ENCODE data around the gene AUTS2. TPM values are rescaled to one million over a fixed set of nuclear protein-coding genes. Genes with fewer than 3 reads are reported as not detected.
A peak's percentile ranks its signal among the peaks of the same experiment; 100 is the strongest.

Gene AUTS2
- total and polyA plus RNA-seq, 4 experiments from 2014 or later = 3.4 to 35.2 (median 25.5) TPM

GRCh38 chr7:70553364-70553763 lies 955.1 kb downstream of the AUTS2 start:
- no peak overlapping the region for H3K4me3 Mint-ChIP-seq
- H3K27ac Mint-ChIP-seq = no peak overlapping the region
- Histone ChIP-seq H3K4me1 (ENCODE audit: insufficient read depth, low read length) (no peaks in the 10 kb centered on the region), H3K4me3 (ENCODE audit: low read length in 2 of 2) (no peak overlapping the region), H3K36me3 (ENCODE audit: insufficient read depth, low read length) (no peaks in the 10 kb centered on the region), H3K27me3 (ENCODE audit: insufficient read depth, low read length) (no peaks in the 10 kb centered on the region), H3K27ac (ENCODE audit: low read depth, low read length) (no peak overlapping the region), H3K9me3 (ENCODE audit: control insufficient read depth in 1 of 2, low read length in 2 of 2) (no peaks in the 10 kb centered on the region)
- ChIA-PET CTCF (ENCODE audit: partially characterized antibody) (no interaction called here), POLR2A (ENCODE audit: partially characterized antibody) (no interaction called here)
- peaks cover 0 to 2% of the 10 kb centered on the region in 2 donors for H3K27me3 Mint-ChIP-seq
- H3K36me3 Mint-ChIP-seq = peaks cover 0 to 3% of the 10 kb centered on the region in 2 donors
- intact Hi-C loops (cut with micrococcal nuclease) = no loop called here
- no peaks in the 10 kb centered on the region for H3K4me1 Mint-ChIP-seq
- no peak for DNase-seq
- H3K9me3 Mint-ChIP-seq = peaks cover 0 to 3% (median under 1%) of the 10 kb centered on the region in 8 donors

- Histone ChIP-seq H3K4me3 (ENCODE audit: low read length in 2 of 2) (no peak overlapping the region), H3K4me1 (ENCODE audit: insufficient read depth, low read length) (no peaks in the 10 kb centered on the region), H3K27me3 (ENCODE audit: insufficient read depth, low read length) (no peaks in the 10 kb centered on the region), H3K27ac (ENCODE audit: low read depth, low read length) (no peak overlapping the region), H3K36me3 (ENCODE audit: insufficient read depth, low read length) (no peaks in the 10 kb centered on the region), H3K9me3 (ENCODE audit: control insufficient read depth in 1 of 2, low read length in 2 of 2) (no peaks in the 10 kb centered on the region)
- ChIA-PET POLR2A (ENCODE audit: partially characterized antibody) (no interaction called here), CTCF (ENCODE audit: partially characterized antibody) (no interaction called here)
- no peak for DNase-seq
- peaks cover 0 to 9% of the 10 kb centered on the region in 2 donors for H3K36me3 Mint-ChIP-seq
- intact Hi-C loops (cut with micrococcal nuclease) = no loop called here
- no peak overlapping the region for H3K4me3 Mint-ChIP-seq
- H3K9me3 Mint-ChIP-seq = peaks cover 0 to 13% (median 4%) of the 10 kb centered on the region in 8 donors
- peaks cover 0 to 2% of the 10 kb centered on the region in 2 donors for H3K27me3 Mint-ChIP-seq
- H3K4me1 Mint-ChIP-seq = no peaks in the 10 kb centered on the region
- H3K27ac Mint-ChIP-seq = peak overlapping the region in 1 of 7 donors; percentile 53
Observed at GRCh38 chr7:70554646-70555045, 956.4 kb downstream of the AUTS2 start.

GRCh38 chr7:70556761-70557160 lies 958.5 kb downstream of the AUTS2 start:
- Mint-ChIP-seq H3K27me3 (no peaks in the 10 kb centered on the region), H3K36me3 (peaks cover 0 to 14% of the 10 kb centered on the region in 2 donors), H3K9me3 (peaks cover 0 to 18% (median 7%) of the 10 kb centered on the region in 8 donors), H3K4me3 (no peak overlapping the region), H3K4me1 (no peaks in the 10 kb centered on the region), H3K27ac (no peak overlapping the region)
- H3K9me3 ChIP-seq (ENCODE audit: control insufficient read depth in 1 of 2, low read length in 2 of 2) = no peaks in the 10 kb centered on the region
- DNase-seq = no peak
- no peaks in the 10 kb centered on the region for H3K36me3 ChIP-seq (ENCODE audit: insufficient read depth, low read length)
- POLR2A ChIA-PET (ENCODE audit: partially characterized antibody) = no interaction called here
- intact Hi-C loops (cut with micrococcal nuclease) = no loop called here
- no peaks in the 10 kb centered on the region for H3K4me1 ChIP-seq (ENCODE audit: insufficient read depth, low read length)
- no peak overlapping the region for H3K4me3 ChIP-seq (ENCODE audit: low read length in 2 of 2)
- no peak overlapping the region for H3K27ac ChIP-seq (ENCODE audit: low read depth, low read length)
- no peaks in the 10 kb centered on the region for H3K27me3 ChIP-seq (ENCODE audit: insufficient read depth, low read length)
- CTCF ChIA-PET (ENCODE audit: partially characterized antibody) = no interaction called here

- Histone ChIP-seq H3K27ac (ENCODE audit: low read depth, low read length) (no peak overlapping the region), H3K36me3 (ENCODE audit: insufficient read depth, low read length) (no peaks in the 10 kb centered on the region), H3K9me3 (ENCODE audit: control insufficient read depth in 1 of 2, low read length in 2 of 2) (no peaks in the 10 kb centered on the region), H3K27me3 (ENCODE audit: insufficient read depth, low read length) (no peaks in the 10 kb centered on the region), H3K4me1 (ENCODE audit: insufficient read depth, low read length) (no peaks in the 10 kb centered on the region), H3K4me3 (ENCODE audit: low read length in 2 of 2) (no peak overlapping the region)
- no peak overlapping the region for H3K4me3 Mint-ChIP-seq
- H3K27me3 Mint-ChIP-seq = no peaks in the 10 kb centered on the region
- ChIA-PET CTCF (ENCODE audit: partially characterized antibody) (no interaction called here), POLR2A (ENCODE audit: partially characterized antibody) (no interaction called here)
- H3K36me3 Mint-ChIP-seq = peaks cover 0 to 14% of the 10 kb centered on the region in 2 donors
- no peaks in the 10 kb centered on the region for H3K4me1 Mint-ChIP-seq
- no peak for DNase-seq
- H3K27ac Mint-ChIP-seq = no peak overlapping the region
- intact Hi-C loops (cut with micrococcal nuclease) = no loop called here
- H3K9me3 Mint-ChIP-seq = peaks cover 0 to 18% (median 7%) of the 10 kb centered on the region in 8 donors
Observed at GRCh38 chr7:70557338-70557737, 959.1 kb downstream of the AUTS2 start.

- H3K27ac Mint-ChIP-seq = no peak overlapping the region
- H3K36me3 Mint-ChIP-seq = peaks cover 0 to 14% of the 10 kb centered on the region in 2 donors
- Histone ChIP-seq H3K27ac (ENCODE audit: low read depth, low read length) (no peak overlapping the region), H3K4me3 (ENCODE audit: low read length in 2 of 2) (no peak overlapping the region), H3K36me3 (ENCODE audit: insufficient read depth, low read length) (no peaks in the 10 kb centered on the region), H3K9me3 (ENCODE audit: control insufficient read depth in 1 of 2, low read length in 2 of 2) (no peaks in the 10 kb centered on the region), H3K27me3 (ENCODE audit: insufficient read depth, low read length) (no peaks in the 10 kb centered on the region), H3K4me1 (ENCODE audit: insufficient read depth, low read length) (no peaks in the 10 kb centered on the region)
- H3K9me3 Mint-ChIP-seq = peaks cover 0 to 18% (median 8%) of the 10 kb centered on the region in 8 donors
- intact Hi-C loops (cut with micrococcal nuclease) = no loop called here
- no peaks in the 10 kb centered on the region for H3K27me3 Mint-ChIP-seq
- H3K4me3 Mint-ChIP-seq = no peak overlapping the region
- no peak for DNase-seq
- no peaks in the 10 kb centered on the region for H3K4me1 Mint-ChIP-seq
- POLR2A ChIA-PET (ENCODE audit: partially characterized antibody) = no interaction called here
- CTCF ChIA-PET (ENCODE audit: partially characterized antibody) = no interaction called here
Observed at GRCh38 chr7:70559815-70560214, 961.5 kb downstream of the AUTS2 start.

- no peak overlapping the region for H3K27ac ChIP-seq (ENCODE audit: low read depth, low read length)
- H3K4me1 Mint-ChIP-seq = no peaks in the 10 kb centered on the region
- H3K36me3 Mint-ChIP-seq = peaks cover 0 to 9% of the 10 kb centered on the region in 2 donors
- H3K27me3 ChIP-seq (ENCODE audit: insufficient read depth, low read length) = no peaks in the 10 kb centered on the region
- ChIA-PET CTCF (ENCODE audit: partially characterized antibody) (interaction anchor here (1.9 kb wide), 1 partner anchor 14 kb away, joined by 4 read pairs; no protein-coding TSS in a partner anchor), POLR2A (ENCODE audit: partially characterized antibody) (no interaction called here)
- DNase-seq = no peak
- no peak overlapping the region for H3K4me3 Mint-ChIP-seq
- intact Hi-C loops (cut with micrococcal nuclease) = no loop called here
- no peaks in the 10 kb centered on the region for H3K4me1 ChIP-seq (ENCODE audit: insufficient read depth, low read length)
- peaks cover 0 to 12% (median 8%) of the 10 kb centered on the region in 8 donors for H3K9me3 Mint-ChIP-seq
- no peaks in the 10 kb centered on the region for H3K9me3 ChIP-seq (ENCODE audit: control insufficient read depth in 1 of 2, low read length in 2 of 2)
- no peaks in the 10 kb centered on the region for H3K36me3 ChIP-seq (ENCODE audit: insufficient read depth, low read length)
- H3K27ac Mint-ChIP-seq = no peak overlapping the region
- no peak overlapping the region for H3K4me3 ChIP-seq (ENCODE audit: low read length in 2 of 2)
- no peaks in the 10 kb centered on the region for H3K27me3 Mint-ChIP-seq
Observed at GRCh38 chr7:70563960-70564359, 965.7 kb downstream of the AUTS2 start.

GRCh38 chr7:70565721-70566370 lies 967.6 kb downstream of the AUTS2 start:
- H3K9me3 ChIP-seq (ENCODE audit: control insufficient read depth in 1 of 2, low read length in 2 of 2) = no peaks in the 10 kb centered on the region
- ChIA-PET POLR2A (ENCODE audit: partially characterized antibody) (no interaction called here), CTCF (ENCODE audit: partially characterized antibody) (interaction anchor here (1.9 kb wide), 1 partner anchor 16 kb away, joined by 4 read pairs; no protein-coding TSS in a partner anchor)
- no peaks in the 10 kb centered on the region for H3K4me1 ChIP-seq (ENCODE audit: insufficient read depth, low read length)
- H3K4me1 Mint-ChIP-seq = no peaks in the 10 kb centered on the region
- H3K36me3 Mint-ChIP-seq = no peaks in the 10 kb centered on the region
- no peaks in the 10 kb centered on the region for H3K27me3 Mint-ChIP-seq
- H3K27ac Mint-ChIP-seq = no peak overlapping the region
- no peak overlapping the region for H3K4me3 ChIP-seq (ENCODE audit: low read length in 2 of 2)
- H3K27ac ChIP-seq (ENCODE audit: low read depth, low read length) = no peak overlapping the region
- no peaks in the 10 kb centered on the region for H3K27me3 ChIP-seq (ENCODE audit: insufficient read depth, low read length)
- no peak overlapping the region for H3K4me3 Mint-ChIP-seq
- DNase-seq = no peak
- H3K9me3 Mint-ChIP-seq = peaks cover 0 to 3% (median 0%) of the 10 kb centered on the region in 8 donors
- no peaks in the 10 kb centered on the region for H3K36me3 ChIP-seq (ENCODE audit: insufficient read depth, low read length)
- intact Hi-C loops (cut with micrococcal nuclease) = no loop called here

Measured in CD4-positive, alpha-beta memory T cell (primary cell).